HG03442 (cell line): ENCODE data around the gene FOXP2.
"Not testable (repeated sequence)": the region's sequence is repeated elsewhere in the genome, so short reads cannot be mapped to it uniquely, and the experiment has no call there.

Source experiments
- ATAC-seq: cut with Tn5 transposase; IDR thresholded peaks from one replicate; pipeline ENCODE4 v1.9.1; 2021; ENCODE audit warnings: mild to moderate bottlenecking, moderate library complexity; ENCODE audit not compliant: unreplicated experiment

FOXP2 gene

DNA sequence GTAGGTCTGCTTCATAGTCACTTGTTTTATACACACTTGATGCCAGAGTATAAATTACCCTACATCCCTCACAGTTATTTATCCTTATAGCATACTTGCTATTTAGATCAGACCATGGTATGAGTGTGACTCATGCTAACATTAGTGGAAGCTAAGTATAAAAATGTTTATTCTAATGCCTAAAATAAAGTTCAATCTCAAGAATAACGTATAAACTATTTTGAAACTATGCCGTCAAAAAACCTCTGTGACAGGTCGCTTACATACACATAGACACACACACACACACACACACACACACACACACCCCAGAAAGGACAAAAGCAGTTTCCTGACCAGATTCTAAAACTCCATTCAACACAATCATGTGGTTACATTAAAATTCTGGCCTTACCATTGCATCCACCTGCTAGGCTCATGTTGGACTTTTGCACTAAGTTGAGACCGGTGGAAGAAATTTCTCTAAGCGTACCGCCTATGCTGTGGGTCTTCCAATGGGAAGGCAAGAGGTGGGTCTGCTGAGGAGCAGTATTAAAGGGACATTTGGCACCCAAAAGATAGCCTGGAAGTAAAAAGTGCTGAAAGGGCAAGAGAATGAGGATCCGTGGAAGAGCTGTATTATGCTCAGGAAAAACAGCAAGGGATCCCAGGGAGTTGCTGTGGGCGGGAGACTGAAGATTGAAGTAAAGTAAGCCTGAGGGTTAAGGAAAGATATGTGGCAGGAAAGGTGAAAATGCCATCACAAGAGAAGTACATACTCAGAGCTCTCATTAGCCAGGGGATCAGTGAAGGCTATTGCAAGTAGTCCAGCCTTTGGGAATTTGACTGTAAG lies 5.0 kb downstream of the FOXP2 start:
- no peak for ATAC-seq

DNA sequence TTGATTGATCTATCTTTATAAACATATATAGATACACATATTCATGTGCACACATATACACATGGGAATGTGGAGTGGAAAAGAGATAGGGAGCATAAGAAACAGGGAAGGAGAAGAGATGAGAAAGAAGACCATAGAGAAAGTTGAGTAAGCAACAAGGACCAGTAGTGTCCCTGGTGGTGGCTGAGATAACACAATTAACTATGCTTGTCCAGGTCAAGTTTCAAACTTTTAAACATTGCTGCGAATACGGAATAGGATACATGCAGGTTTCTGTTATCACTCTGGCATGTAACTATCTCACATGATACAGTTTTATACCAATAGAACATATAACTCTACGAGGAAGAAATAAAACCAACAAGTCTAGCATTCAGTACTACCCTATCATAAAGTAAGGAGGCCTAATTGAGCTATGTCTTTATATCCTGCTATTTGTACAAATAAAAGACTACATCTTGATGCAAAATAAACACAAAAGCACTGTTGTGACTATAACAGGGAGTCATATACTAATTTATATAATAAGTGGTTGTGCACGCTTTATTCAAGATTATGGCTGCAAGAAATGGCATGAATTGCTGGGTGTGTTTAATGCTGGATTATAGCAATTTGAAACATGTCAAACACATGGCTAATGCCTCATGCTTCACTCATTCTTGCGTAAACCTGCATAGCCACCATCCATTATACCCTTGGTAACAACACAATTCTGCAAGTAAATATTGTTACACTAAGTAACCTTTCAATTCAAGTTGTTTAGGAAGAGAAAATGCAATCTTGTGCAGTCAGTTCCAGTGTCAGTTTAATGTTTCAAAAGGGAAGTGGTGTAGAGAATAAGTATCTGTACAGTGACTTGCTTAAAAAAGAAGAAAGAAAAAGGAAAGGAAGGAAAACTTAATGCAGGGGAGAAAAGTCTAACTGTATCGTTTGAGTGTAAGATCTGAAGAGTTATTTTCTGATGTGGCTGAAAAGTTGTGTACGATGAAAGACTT lies 8.2 kb downstream of the FOXP2 start:
- no peak for ATAC-seq

DNA sequence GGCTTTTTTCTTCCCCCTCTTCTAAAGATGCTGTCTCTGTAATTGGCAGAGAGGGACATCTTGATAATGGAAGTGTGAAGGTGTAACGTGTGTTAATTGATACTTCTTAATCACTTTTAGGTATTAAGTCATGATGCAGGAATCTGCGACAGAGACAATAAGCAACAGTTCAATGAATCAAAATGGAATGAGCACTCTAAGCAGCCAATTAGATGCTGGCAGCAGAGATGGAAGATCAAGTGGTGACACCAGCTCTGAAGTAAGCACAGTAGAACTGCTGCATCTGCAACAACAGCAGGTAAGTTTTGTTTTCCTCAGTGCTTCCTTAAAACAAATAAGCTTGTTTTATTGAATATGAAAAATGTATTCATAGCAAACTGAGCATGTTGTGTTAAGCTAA lies 11.8 kb downstream of the FOXP2 start:
- ATAC-seq: no peak

DNA sequence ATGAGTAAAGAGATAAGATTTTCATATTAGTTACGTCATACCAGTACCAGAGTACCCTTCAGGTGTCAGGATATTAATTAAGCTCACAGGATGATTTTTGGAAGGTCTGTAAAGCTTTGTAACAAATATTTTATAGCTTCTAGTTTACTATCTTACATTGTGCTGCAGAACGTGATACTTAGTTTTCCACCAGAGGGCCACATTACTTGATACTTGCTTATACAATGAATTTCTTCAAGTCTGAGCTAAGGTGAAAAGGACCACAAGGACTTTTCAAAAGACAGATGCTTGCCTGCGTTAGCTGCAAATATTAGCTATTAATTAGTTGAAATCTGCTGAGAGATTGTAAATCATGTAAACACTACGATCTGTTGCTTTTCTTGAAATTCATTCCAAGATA lies 12.2 kb downstream of the FOXP2 start:
- no peak for ATAC-seq

DNA sequence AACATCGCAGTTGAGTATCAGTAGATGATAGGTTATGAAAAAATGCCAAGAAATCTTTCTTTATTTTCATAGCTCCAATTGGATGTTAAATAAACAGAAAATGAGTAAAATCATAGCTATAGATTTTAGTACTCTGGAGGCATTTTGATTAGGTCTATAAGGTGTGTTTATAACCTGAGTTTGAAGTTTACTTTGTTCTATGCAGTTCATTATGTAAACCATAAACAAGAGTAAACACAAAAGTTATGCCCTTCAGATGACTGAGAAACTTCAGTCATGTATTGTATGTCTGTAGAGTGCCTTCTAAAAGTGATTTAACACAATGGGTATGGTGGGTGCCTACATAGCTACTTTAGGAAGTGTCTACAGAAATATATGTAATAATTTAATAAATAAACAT lies 13.6 kb downstream of the FOXP2 start:
- ATAC-seq: no peak

DNA sequence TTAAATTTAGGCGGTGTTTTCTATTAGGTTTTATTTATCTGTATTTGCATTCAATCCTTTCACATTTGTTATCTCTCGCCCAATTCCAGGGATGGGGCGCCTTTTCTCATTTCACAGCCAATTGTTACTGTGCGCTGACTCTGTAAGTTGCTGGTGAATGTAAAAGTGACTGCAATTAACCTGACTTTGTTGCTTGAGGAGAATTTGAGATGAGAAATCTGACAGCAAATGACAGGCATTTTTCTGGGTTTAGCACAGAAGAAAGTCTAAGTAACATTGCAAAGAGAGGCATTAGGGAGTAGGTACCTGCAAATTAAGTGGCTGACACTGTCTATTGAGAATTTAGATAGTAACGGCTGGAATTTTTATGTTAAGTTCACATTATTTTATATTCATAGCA lies 16.6 kb downstream of the FOXP2 start:
- ATAC-seq: no peak

DNA sequence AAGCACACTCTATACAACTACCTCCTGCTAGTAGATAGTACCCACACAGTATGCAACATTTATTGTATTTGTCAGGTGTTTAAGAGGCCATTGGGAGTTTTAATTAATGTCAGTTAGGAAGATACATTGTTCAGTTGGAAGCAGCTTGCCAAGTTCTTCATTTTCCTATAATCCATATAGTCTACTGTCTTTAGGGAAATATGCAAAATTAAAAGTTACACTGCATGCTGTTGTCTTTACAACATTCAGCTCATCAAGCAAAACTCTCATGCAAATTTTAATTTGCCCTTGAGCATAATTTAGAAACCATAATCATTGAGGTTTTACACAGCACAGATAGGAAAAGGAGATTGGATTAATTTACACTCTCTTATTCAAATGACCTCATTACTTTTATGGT lies 17.4 kb downstream of the FOXP2 start:
- ATAC-seq: no peak

DNA sequence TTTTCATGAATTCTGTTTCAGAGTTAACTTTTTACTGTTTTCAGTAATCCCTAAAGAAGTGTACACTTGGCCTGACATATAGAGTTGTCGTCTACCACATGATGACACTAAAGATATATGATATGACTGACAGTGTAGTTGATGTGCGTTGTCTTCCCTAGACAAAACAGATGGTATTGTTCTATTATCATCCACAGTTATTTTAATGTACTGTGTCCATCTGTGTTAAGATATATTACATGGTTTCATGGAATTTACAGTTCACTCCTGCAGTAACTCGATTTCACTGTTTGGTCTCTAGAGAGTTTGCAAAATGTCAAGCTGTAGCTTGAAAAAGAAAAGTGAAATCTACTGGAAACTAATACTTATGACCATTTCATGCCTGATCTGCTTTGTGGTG lies 18.1 kb downstream of the FOXP2 start:
- ATAC-seq: no peak

DNA sequence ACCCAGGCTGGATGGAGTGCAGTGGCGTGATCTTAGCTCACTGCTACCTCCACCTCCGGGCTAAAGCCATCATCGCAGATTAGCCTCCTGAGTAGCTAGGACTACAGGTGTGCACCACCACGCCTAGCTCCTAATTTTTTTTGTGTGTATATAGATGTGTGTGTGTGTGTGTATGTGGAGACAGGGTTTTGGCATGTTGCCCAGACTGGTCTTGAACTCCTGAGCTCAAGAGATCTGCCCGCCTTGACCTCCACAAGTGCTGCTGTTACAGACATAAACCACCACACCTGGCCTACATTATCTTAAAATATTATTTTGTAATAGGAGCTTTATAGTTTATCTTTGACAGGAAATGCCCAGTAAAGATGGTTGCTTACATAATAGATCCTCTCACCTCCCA lies 25.0 kb downstream of the FOXP2 start:
- no peak for ATAC-seq

DNA sequence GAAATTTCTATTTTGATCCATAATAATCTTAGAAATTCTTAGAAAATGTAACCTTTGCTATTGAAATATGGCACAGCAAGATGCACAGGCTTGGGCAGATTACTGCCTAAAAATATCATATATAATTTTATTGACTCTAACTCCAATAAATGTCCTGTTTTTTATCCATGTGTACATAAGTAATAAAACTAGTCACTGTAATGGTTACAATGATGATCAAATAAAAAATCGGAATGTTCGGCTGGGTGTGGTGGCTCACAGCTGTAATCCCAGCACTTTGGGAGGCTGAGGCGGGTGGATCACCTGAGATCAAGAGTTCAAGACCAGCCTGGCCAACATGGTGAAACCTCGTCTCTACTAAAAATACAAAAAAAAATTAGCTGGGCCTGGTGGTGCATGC lies 26.3 kb downstream of the FOXP2 start:
- ATAC-seq: not testable (repeated sequence)

DNA sequence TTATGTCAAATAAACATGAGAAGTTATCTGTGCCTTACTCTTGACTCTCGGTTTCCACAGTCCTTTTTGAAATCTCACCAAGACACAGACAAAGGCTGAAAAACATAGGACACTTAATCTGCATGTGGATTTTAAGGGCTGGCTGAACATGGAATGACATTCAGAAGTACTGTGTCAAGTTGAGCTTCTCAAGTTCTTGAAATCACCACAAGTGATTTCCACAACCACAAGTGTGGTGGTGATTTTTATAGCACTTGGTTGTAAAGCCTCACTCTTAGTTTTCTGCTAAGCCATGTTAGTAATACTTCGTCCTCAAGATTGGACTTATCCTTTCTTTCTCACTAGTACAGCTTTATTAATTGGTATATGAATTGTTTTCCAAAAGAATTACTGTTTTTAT lies 29.6 kb downstream of the FOXP2 start:
- no peak for ATAC-seq

DNA sequence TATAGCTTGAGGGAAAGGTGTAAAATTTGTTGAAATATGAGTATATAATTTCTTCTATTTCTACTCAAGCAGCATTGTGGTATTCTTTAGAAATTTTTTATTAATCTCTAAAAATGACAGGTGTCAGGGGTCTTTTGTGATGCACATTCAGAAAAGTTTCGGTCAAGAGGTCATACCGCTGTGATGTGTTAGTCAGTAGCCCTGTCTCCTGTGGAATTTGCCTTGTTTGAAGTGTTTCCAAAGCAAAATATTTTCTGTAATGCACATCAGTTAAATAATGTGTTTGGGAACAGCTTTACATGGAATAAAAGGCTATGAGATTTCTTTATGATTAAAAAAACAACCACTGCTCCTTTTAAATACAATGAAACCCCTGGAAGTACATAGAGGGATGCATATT lies 35.8 kb downstream of the FOXP2 start:
- no peak for ATAC-seq

DNA sequence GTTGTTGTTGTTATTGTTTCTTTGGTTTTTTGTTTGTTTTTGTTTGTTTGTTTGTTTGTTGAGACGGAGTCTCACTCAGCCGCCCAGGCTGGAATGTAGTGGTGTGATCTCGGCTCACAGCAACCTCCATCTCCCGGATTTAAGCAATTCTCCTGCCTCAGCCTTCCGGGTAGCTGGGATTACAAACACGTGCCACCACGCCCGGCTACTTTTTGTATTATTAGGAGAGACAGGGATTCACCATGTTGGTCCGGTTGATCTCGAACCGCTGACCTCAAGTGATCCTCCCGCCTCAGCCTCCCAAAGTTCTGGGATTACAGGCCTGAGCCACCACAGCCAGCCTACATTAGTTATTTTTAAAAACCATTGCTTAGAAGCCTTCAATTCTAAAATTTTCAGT lies 45.0 kb downstream of the FOXP2 start:
- no peak for ATAC-seq

DNA sequence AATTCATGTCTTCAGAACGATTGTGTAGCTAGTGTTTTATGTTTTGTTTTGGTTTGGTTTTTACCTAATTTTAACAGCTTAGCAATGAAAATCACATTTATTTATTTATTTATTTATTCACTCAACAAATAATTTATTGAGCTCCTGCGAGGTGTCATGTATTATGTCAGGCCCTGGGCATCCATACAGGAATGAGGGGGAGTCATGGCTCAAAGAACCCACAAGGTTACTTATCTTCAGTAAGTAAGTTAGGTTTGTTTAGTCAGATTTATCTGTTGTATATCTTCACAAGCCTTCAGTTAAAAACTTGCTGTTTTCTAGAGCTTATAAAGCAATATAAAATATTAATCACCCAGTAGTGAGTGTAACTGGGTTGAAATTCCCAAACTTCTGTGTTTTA lies 45.4 kb downstream of the FOXP2 start:
- ATAC-seq: no peak

DNA sequence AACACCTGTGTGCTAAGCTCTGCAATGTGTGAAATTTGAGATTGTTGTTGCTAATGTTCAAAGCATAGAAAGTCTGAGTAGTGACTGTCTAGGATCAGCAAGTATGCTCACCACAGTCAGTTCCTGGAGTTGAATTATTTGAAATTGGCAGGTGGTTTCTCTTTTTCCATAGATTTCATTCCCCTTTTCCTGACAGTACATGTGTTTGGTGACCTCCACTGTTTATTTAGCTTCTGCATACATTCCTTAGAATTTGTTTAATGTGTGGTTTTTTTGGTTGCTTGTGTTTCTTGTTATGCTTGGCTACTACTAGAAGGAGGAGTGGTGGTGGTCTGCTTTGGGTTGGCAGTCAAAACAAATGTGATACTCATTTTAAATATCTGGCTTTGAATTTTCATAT lies 52.3 kb downstream of the FOXP2 start:
- no peak for ATAC-seq

DNA sequence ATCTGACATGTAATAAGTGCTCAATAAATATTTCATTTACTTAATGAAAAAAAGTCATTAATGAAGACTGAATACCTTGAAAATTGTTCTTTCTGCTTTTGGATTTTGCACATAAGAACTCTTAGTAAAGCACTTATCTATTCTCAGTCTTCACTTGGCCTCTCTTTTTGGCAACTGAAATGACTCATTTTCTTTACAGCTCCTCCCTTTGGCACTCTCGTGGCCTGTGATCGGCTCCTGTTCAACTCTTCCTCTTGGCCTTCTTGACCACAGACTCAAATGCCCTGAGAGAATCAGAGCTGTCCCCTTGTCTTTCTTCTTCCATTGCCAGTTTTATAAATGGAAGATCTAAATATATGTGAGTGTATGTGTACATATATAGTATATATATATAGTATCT lies 54.2 kb downstream of the FOXP2 start:
- no peak for ATAC-seq

DNA sequence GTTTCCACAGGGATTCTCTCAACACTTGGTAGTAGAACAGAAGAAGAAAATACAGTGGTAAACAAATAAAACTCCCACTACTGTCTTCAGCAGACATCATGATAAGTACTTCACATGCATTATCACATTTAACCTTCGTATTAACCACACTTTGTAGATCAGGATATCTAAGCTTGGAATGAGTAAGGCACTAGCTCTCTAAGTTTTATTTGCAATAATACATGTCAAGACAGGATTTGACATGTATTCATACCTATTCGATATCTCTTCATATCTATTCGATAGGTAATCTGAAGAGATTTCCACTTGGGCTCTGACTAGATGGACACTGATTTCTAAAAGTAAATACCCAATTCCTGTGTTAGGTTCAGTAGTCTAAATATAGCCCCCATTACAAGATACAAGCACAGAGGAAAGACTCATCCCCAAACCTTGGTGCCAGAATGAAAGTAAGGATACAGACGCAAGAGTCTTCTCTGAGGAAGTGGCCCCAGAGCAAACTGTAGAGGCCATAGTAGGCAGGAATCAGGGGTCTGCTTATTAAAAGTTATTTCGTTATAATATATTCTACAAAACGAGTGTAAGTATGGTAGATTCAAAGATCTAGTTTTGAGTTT lies 58.4 kb downstream of the FOXP2 start:
- ATAC-seq: no peak

DNA sequence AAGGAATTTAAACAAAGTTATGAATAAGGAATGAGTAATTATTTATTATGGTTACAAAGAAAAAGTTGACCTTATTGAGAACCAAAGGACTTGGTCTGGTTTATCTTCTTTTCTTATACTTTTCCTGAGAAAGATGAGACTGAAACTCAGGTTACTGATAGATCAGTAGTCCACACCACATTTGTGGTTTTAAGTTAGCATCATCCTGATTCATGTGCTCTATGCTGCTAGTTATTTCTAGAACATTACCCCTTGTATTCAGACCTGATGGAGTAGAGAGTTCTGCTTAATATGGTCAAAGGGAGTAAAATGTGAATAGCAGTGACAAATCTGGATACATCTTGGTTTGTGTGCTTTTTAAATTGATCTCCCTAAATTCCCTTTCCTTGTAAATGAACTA lies 63.8 kb downstream of the FOXP2 start:
- ATAC-seq: no peak

DNA sequence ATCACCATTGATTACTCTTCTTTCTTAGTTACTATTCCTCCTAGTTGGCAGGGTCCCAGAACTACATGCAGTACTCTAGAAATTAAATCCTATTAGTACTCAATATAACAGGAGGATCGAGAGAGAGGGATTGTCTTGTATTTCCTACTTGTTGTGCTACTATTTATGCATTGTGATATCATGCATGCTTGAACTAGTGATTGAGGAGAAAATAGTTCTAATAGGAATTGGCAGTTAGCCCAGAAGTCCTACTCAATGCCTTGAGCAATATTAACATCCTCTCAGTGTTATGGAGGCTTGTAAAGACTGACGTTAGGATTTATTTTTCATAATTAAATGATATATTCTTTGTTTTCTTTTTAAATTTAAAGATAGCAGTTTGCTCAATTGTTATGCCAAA lies 67.4 kb downstream of the FOXP2 start:
- ATAC-seq: no peak

DNA sequence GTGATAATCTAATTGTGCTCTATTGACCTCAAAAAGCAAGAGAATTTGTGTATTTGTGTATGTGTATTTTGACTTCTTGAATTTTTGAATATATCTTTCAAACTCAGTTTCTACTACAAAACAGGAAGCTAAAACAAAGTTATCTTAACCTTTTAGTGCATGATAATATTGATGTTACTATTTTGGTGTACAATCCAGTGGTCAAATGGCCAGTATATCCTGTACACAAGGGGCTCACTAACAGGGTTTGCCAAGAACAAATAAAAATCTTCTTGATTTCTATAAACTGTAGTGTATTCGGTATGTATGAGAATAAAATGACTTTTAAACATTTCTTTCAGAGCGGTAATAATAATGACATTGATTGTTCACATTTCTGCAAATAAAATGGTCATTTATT lies 69.6 kb downstream of the FOXP2 start:
- no peak for ATAC-seq

DNA sequence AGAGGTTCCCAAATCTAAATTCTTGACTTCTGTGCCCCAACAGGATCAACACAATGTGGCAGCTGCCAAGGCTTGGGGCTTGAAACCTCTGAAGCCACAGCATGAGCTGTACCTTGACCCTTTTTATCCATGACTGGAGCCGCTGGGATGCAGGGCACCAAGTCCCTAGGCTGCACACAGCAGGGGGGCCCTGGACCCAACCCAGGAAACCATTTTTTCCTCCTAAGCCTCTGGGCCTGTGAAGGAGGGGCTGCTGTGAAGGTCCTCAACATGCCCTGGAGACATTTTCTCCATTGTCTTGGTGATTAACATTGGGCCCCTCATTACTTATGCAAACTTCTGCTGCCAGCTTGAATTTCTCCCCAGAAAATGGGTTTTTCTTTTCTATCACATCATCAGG lies 72.6 kb downstream of the FOXP2 start:
- ATAC-seq: no peak

DNA sequence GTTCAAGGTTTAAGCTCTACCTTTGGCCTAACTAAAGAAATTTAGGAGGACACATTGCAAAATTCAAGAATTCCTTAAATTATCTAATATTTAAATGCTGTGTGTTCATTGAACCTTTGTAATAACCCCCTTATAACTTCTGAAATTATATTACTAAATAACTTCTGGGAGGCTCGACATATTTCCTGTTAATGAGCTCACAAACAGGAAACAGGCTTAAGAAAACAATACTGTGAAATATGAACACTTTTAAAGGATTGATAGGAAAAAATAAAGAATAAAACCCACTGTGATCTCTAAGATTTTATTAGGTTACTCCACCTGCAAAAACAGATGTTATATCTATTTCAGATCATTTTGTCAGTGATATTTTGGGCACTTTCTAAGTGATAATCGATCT lies 74.1 kb downstream of the FOXP2 start:
- ATAC-seq: no peak
